GM12878 (cell line): ENCODE measurements around the gene SLC6A12. TPM values are rescaled to one million over a fixed set of nuclear protein-coding genes. Genes with fewer than 3 reads are reported as not detected.

ENCODE experiments used
- ATAC-seq: fragments of 200-7000 bp; cut with Tn5 transposase; 3 replicates; pipeline ENCODE4 v1.9.1; 2020; ENCODE audit warnings: mild to moderate bottlenecking, moderate library complexity
- BruUV-seq: library from RNA; stranded (reverse); fragments of 400-500 nt; replicated peaks from 2 replicates; lab custom pipeline; 2021; lab: Mats Ljungman, UMichigan
- CTCF ChIA-PET: fragments of 300-600 bp; sonication (Branson Sonifier 250); formaldehyde crosslinking; extraction: SDS; loops from one replicate; lab custom pipeline; 2021; ENCODE audit warnings: inconsistent platforms; lab: Yijun Ruan, JAX
- POLR2A ChIA-PET: fragments of 350-600 bp; formaldehyde crosslinking; extraction: SDS; loops from one replicate; lab custom pipeline; 2021; ENCODE audit warnings: inconsistent platforms; lab: Charles Lee
- RAD21 ChIA-PET: fragments of 300-600 bp; sonication (Branson Sonifier 250); formaldehyde crosslinking; loops from one replicate; lab custom pipeline; 2023; ENCODE audit warnings: antibody characterized with exemption; ENCODE audit not compliant: unreplicated experiment; lab: Charles Lee
- SMC1A ChIA-PET: fragments of 300-600 bp; sonication (Branson Sonifier 250); formaldehyde crosslinking; loops from one replicate; lab custom pipeline; 2023; ENCODE audit not compliant: unreplicated experiment, uncharacterized antibody; lab: Charles Lee
- DNase-seq: peaks from one replicate; pipeline ENCODE4 v3.0.0-alpha.2; 2011; ENCODE audit warnings: low read depth, low spot score
- FAIRE-seq: peaks from 3 replicates; lab custom pipeline; 2011; peaks lifted over from hg19 to GRCh38; lab: Jason Lieb, UNC
- H2AFZ ChIP-seq: 2 replicates; pipeline ENCODE4 v1.6.0; 2011; ENCODE audit warnings: low read depth, low read length, control low read depth; ENCODE audit not compliant: control insufficient read depth
- H3K27ac ChIP-seq: 2 replicates; pipeline ENCODE4 v1.5.1; 2011; ENCODE audit warnings: control low read depth; ENCODE audit not compliant: control insufficient read depth, insufficient read depth
- H3K27me3 ChIP-seq, 2 experiments: replicated peaks in 1 of 2; 2 replicates each; pipeline versions ENCODE4 v1.6.0 to v1.6.1; 2011; ENCODE audit warnings: low read length in 1 of 2; ENCODE audit not compliant: control insufficient read depth in 2 of 2, insufficient read depth in 2 of 2
- H3K36me3 ChIP-seq, 2 experiments: 2 replicates each; pipeline ENCODE4 v1.5.1; 2011; ENCODE audit warnings: low read length in 1 of 2; ENCODE audit not compliant: control insufficient read depth in 2 of 2, insufficient read depth in 2 of 2
- H3K4me1 ChIP-seq: 2 replicates; pipeline ENCODE4 v1.6.1; 2011; ENCODE audit warnings: mild to moderate bottlenecking, low read length, moderate library complexity, mixed read lengths; ENCODE audit not compliant: control insufficient read depth, insufficient read depth
- H3K4me2 ChIP-seq: 2 replicates; pipeline ENCODE4 v1.6.0; 2011; ENCODE audit warnings: control low read depth; ENCODE audit not compliant: control insufficient read depth, insufficient read depth
- H3K4me3 ChIP-seq: fragments of 200-600 bp; sonication (generic); 2 replicates; pipeline ENCODE4 v1.5.1; 2016
- H3K79me2 ChIP-seq: 2 replicates; pipeline ENCODE4 v1.6.0; 2011; ENCODE audit warnings: low read length; ENCODE audit not compliant: control insufficient read depth, insufficient read depth
- H3K9ac ChIP-seq: 2 replicates; pipeline ENCODE4 v1.8.0; 2011; ENCODE audit warnings: low read length, control low read depth, mixed read lengths; ENCODE audit not compliant: control insufficient read depth, insufficient read depth
- H3K9me3 ChIP-seq: replicated peaks from 3 replicates; pipeline ENCODE4 v1.5.1; 2011; ENCODE audit warnings: mild to moderate bottlenecking, low read length; ENCODE audit not compliant: control insufficient read depth, insufficient read depth
- H4K20me1 ChIP-seq: 2 replicates; pipeline ENCODE4 v1.6.0; 2011; ENCODE audit not compliant: control insufficient read depth, insufficient read depth
- BRCA1 ChIP-seq: IDR thresholded peaks from 2 replicates; pipeline ENCODE4 v1.6.1; 2011; ENCODE audit warnings: low read depth, low read length, improper control_type of control experiment
- CHD4 ChIP-seq: fragments of 200-600 bp; sonication (generic); IDR thresholded peaks from 2 replicates; pipeline ENCODE4 v1.6.1; 2016; ENCODE audit warnings: mild to moderate bottlenecking
- GABPA ChIP-seq: IDR thresholded peaks from 2 replicates; pipeline ENCODE4 v1.6.1; 2014; ENCODE audit warnings: antibody characterized with exemption, low read depth, mild to moderate bottlenecking, inconsistent platforms
- IRF4 ChIP-seq: IDR thresholded peaks from 2 replicates; pipeline ENCODE4 v1.6.1; 2011; ENCODE audit warnings: low read depth, low read length
- KLF5 ChIP-seq: fragments of 450-650 bp; IDR thresholded peaks from 2 replicates; pipeline ENCODE4 v1.6.1; 2014; ENCODE audit warnings: mild to moderate bottlenecking; ENCODE audit not compliant: partially characterized antibody
- POLR2AphosphoS5 ChIP-seq: IDR thresholded peaks from 2 replicates; pipeline ENCODE4 v1.6.1; 2011; ENCODE audit warnings: mild to moderate bottlenecking, low read length, inconsistent platforms
- SMC3 ChIP-seq: IDR thresholded peaks from 2 replicates; pipeline ENCODE4 v1.6.1; 2011; ENCODE audit warnings: low read length, improper control_type of control experiment, borderline replicate concordance
- ZNF274 ChIP-seq: IDR thresholded peaks from one replicate; pipeline ENCODE4 v1.8.0; 2011; ENCODE audit not compliant: insufficient read length, insufficient read depth
- whole genome bisulfite sequencing: methylation state at CpG from one replicate; pipeline ENCODE4 v1.1.6; 2016; ENCODE audit warnings: low lambda C conversion rate; ENCODE audit not compliant: insufficient replicate concordance, insufficient coverage; ENCODE audit errors: missing lambda C conversion rate; 5-methylcytosine and 5-hydroxymethylcytosine counted together
- in situ Hi-C: fragments of 300-500 bp; cut with MboI; formaldehyde crosslinking; loops from 9 replicates; pipeline ENCODE4 v1.14.3; 2018; ENCODE audit warnings: mixed read lengths
- intact Hi-C: fragments of 100-400 bp; cut with micrococcal nuclease; formaldehyde crosslinking; loops from one replicate; pipeline ENCODE4 v1.14.2; 2022; ENCODE audit not compliant: unreplicated experiment
- polyA plus RNA-seq, 11 experiments: library from polyadenylated mRNA; depleted of rRNA in 4 of 11; unstranded in 6 of 11; stranded (reverse) in 5 of 11; fragments of >200 nt; fragmentation: Nextera tagmentation in 4 of 11; fragmentation: Illumina TruSeq in 1 of 11; extraction: Ambion mirVana in 4 of 11; extraction: Trizol in 1 of 11; gene quantifications; 1 replicate in 1 of 11; 2 replicates in 10 of 11; pipeline versions ENCODE4 v1.2.1 to v1.2.3, GENCODE V29; 2011 to 2016; ENCODE audit warnings: inconsistent platforms in 2 of 11, missing spikeins in 2 of 11, low read depth in 1 of 11
- total RNA-seq, 4 experiments: library from RNA; depleted of rRNA in 3 of 4; stranded (reverse); fragments of >200 nt in 3 of 4; fragmentation: Illumina TruSeq in 1 of 4; extraction: Trizol in 1 of 4; gene quantifications; 2 replicates each; pipeline versions ENCODE4 v1.2.1 to v1.2.3, GENCODE V29; 2013 to 2021
- TF ChIP-seq, protein P1 (sequence below): fragments of 450-650 bp; conservative IDR thresholded peaks from 2 replicates; pipeline ENCODE4 v1.6.1; 2017; ENCODE audit warnings: mild to moderate bottlenecking, moderate library complexity

Gene SLC6A12
- total and polyA plus RNA-seq, 10 of the 15 experiments (the other 5 are each of a cell fraction or from before 2014, with no cell fraction given), result 0.06 to 0.11 (median 0.07) TPM; not detected in 7

GRCh38 chr12:180445-180844 is 33.5 kb downstream of the SLC6A12 start (continued):
- TF ChIP-seq, protein P1, sequence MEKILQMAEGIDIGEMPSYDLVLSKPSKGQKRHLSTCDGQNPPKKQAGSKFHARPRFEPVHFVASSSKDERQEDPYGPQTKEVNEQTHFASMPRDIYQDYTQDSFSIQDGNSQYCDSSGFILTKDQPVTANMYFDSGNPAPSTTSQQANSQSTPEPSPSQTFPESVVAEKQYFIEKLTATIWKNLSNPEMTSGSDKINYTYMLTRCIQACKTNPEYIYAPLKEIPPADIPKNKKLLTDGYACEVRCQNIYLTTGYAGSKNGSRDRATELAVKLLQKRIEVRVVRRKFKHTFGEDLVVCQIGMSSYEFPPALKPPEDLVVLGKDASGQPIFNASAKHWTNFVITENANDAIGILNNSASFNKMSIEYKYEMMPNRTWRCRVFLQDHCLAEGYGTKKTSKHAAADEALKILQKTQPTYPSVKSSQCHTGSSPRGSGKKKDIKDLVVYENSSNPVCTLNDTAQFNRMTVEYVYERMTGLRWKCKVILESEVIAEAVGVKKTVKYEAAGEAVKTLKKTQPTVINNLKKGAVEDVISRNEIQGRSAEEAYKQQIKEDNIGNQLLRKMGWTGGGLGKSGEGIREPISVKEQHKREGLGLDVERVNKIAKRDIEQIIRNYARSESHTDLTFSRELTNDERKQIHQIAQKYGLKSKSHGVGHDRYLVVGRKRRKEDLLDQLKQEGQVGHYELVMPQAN, result no peak
- TF ChIP-seq BRCA1 (no peak), ZNF274 (no peak), SMC3 (no peak), KLF5 (no peak), GABPA (no peak), POLR2AphosphoS5 (no peak)

- Histone ChIP-seq H2AFZ (no peak overlapping the region), H3K79me2 (no peaks in the 10 kb centered on the region), H3K36me3 (no peaks in the 10 kb centered on the region), H3K9me3 (no peaks in the 10 kb centered on the region), H3K27me3 (no peaks in the 10 kb centered on the region; a peak in 1 of 4 replicates), H3K9ac (no peak overlapping the region), H3K27ac (no peak overlapping the region), H3K4me1 (peaks cover 5% of the 10 kb centered on the region), H4K20me1 (no peaks in the 10 kb centered on the region), H3K4me2 (no peak overlapping the region), H3K4me3 (no peak overlapping the region)
- no peak for ATAC-seq
- ChIA-PET POLR2A (no interaction called here), SMC1A (interaction anchor here (0.6 kb wide), 1 partner anchor 69 kb away, joined by 3 read pairs; no protein-coding TSS in a partner anchor), RAD21 (no interaction called here), CTCF (no interaction called here)
- DNase-seq, result no peak
- in situ Hi-C loops, result no loop called here
- TF ChIP-seq IRF4 (no peak), GABPA (no peak), CHD4 (no peak)
- intact Hi-C loops, result no loop called here
- no peak for FAIRE-seq
- WGBS, result 45% methylated on average over 5 of the region's 5 CpGs
- no TSS peak for BruUV-seq
These were observed 34.1 kb downstream of the SLC6A12 start for GRCh38 chr12:179885-180284.
